Esophagus muscularis mucosa (tissue), 4 donors: Measurements from ENCODE around the gene PLP1. TPM values are rescaled to one million over a fixed set of nuclear protein-coding genes. Genes with fewer than 3 reads are reported as not detected.

Experiments used
- DNase-seq: peaks from one replicate; pipeline ENCODE4 v3.0.0-alpha.2; 2017; ENCODE audit errors: extremely low spot score
- H3K27ac ChIP-seq, 4 donors: fragments of 200-600 bp; sonication (generic); replicated peaks in 1 of 4; 1 replicate in 3 of 4; 2 replicates in 1 of 4; pipeline ENCODE4 v1.5.1; 2016 to 2019; ENCODE audit warnings: mild to moderate bottlenecking in 1 of 4
- H3K27me3 ChIP-seq, 4 donors: fragments of 200-600 bp; sonication (generic); one replicate each; pipeline versions ENCODE4 v1.5.1 to v1.6.0; 2016 to 2019
- H3K36me3 ChIP-seq, 4 donors: fragments of 200-600 bp; sonication (generic); one replicate each; pipeline ENCODE4 v1.5.1; 2016 to 2019
- H3K4me1 ChIP-seq, 4 donors: fragments of 200-600 bp; sonication (generic); one replicate each; pipeline ENCODE4 v1.5.1; 2016 to 2019
- H3K4me3 ChIP-seq, 4 donors: fragments of 200-600 bp; sonication (generic); 1 replicate in 2 of 4; 2 replicates in 2 of 4; pipeline ENCODE4 v1.5.1; 2016 to 2019; ENCODE audit warnings: mild to moderate bottlenecking in 4 of 4, moderate library complexity in 1 of 4
- H3K9me3 ChIP-seq, 4 donors: fragments of 200-600 bp; sonication (generic); 1 replicate in 3 of 4; 2 replicates in 1 of 4; pipeline ENCODE4 v1.5.1; 2016 to 2019
- EP300 ChIP-seq: sonication (generic); formaldehyde crosslinking; IDR thresholded peaks from one replicate; pipeline ENCODE4 v1.6.1; 2017; ENCODE audit warnings: antibody characterized with exemption
- POLR2A ChIP-seq: fragments of 450-650 bp; IDR thresholded peaks from one replicate; pipeline ENCODE4 v1.6.1; 2017; ENCODE audit warnings: antibody characterized with exemption, moderate library complexity, mild to moderate bottlenecking, low read depth
- POLR2AphosphoS5 ChIP-seq, 2 donors: sonication (generic); formaldehyde crosslinking; IDR thresholded peaks; one replicate each; pipeline ENCODE4 v1.6.1; 2017; ENCODE audit warnings: antibody characterized with exemption in 2 of 2
- WGBS: methylation state at CpG from one replicate; pipeline ENCODE4 v1.1.5; 2018; 5-methylcytosine and 5-hydroxymethylcytosine counted together
- intact Hi-C: fragments of 100-400 bp; cut with DNase I; formaldehyde crosslinking; loops from one replicate; pipeline ENCODE4 v1.15.1; 2023
- total RNA-seq, 4 donors: library from RNA; depleted of rRNA; stranded (reverse); fragments of >200 nt; gene quantifications; one replicate each; pipeline versions ENCODE4 v1.1.0 to v1.2.1, GENCODE V29; 2016
- TF ChIP-seq, protein P1 (sequence below), 3 experiments: fragments of 200-600 bp in 2 of 3; fragments of 450-650 bp in 1 of 3; sonication (generic) in 2 of 3; IDR thresholded peaks; one replicate each; pipeline ENCODE4 v1.5.1; 2017 to 2019; ENCODE audit warnings: antibody characterized with exemption in 3 of 3, mild to moderate bottlenecking in 2 of 3, moderate library complexity in 1 of 3

PLP1 gene
- total RNA-seq, 4 donors from 2014 or later, result 27.5 to 52.3 (median 37.8) TPM

DNA sequence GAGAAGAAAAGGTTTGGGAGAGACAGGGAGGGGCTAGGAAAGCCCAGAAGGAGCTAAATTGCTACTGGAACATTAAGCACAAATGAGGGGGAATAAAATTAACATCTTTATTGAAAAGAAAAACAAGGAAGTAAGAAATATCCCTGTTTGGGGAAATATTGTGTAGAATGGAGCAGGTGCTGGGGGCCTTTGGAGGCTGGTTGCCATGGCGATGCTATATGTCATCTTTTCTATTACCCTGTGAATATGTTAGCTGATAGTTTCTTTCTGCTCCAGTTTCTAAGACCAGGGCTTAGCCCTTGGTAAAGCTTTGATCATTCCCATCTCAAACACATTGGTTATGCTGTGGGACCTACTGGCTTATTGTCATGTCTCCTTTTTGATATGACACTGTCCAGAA, 37.2 kb upstream of the PLP1 start:
- Histone ChIP-seq H3K27me3 (peaks cover 0 to 13% (median 0%) of the 10 kb centered on the region in 4 donors), H3K4me1 (no peaks in the 10 kb centered on the region), H3K27ac (no peak overlapping the region), H3K36me3 (no peaks in the 10 kb centered on the region), H3K4me3 (no peak overlapping the region), H3K9me3 (no peaks in the 10 kb centered on the region)
- no peak for DNase-seq
- TF ChIP-seq, protein P1, sequence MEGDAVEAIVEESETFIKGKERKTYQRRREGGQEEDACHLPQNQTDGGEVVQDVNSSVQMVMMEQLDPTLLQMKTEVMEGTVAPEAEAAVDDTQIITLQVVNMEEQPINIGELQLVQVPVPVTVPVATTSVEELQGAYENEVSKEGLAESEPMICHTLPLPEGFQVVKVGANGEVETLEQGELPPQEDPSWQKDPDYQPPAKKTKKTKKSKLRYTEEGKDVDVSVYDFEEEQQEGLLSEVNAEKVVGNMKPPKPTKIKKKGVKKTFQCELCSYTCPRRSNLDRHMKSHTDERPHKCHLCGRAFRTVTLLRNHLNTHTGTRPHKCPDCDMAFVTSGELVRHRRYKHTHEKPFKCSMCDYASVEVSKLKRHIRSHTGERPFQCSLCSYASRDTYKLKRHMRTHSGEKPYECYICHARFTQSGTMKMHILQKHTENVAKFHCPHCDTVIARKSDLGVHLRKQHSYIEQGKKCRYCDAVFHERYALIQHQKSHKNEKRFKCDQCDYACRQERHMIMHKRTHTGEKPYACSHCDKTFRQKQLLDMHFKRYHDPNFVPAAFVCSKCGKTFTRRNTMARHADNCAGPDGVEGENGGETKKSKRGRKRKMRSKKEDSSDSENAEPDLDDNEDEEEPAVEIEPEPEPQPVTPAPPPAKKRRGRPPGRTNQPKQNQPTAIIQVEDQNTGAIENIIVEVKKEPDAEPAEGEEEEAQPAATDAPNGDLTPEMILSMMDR (IDR thresholded peaks at IDR 0.05), result no peak
- TF ChIP-seq EP300 (no peak), POLR2AphosphoS5 (IDR thresholded peaks at IDR 0.05) (no peak), POLR2A (no peak)
- intact Hi-C loops, result no loop called here
- WGBS, result 95% methylated on average over 1 of the region's 1 CpG

DNA sequence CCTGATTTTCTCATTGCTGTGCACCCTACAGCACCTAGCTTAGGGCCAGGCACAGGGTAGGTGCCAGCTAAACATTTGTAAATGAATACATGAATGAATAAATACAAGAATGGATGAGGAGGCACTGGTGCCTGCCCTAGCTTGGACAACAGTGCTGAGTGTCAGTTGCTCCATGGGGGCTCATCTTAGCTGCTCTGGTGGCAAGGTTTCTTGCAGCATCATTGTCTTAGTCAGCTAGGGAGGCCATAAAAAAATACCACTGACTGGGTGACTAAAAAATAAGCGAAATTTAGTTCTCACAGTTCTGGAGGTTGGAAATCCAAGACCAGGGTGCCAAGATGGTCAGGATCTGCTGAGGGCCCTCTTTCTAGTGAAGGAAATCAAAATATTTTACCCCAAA, 34.8 kb upstream of the PLP1 start:
- no peak for DNase-seq
- H3K9me3 ChIP-seq, result no peaks in the 10 kb centered on the region
- no peak overlapping the region for H3K4me3 ChIP-seq
- no peaks in the 10 kb centered on the region for H3K4me1 ChIP-seq
- no peaks in the 10 kb centered on the region for H3K36me3 ChIP-seq
- TF ChIP-seq, protein P1 (IDR thresholded peaks at IDR 0.05), result no peak
- TF ChIP-seq POLR2AphosphoS5 (IDR thresholded peaks at IDR 0.05) (no peak), POLR2A (no peak), EP300 (no peak)
- 53% methylated on average over 1 of the region's 1 CpG for WGBS
- intact Hi-C loops, result no loop called here
- peaks cover 0 to 18% (median 0%) of the 10 kb centered on the region in 4 donors for H3K27me3 ChIP-seq
- no peak overlapping the region for H3K27ac ChIP-seq

DNA sequence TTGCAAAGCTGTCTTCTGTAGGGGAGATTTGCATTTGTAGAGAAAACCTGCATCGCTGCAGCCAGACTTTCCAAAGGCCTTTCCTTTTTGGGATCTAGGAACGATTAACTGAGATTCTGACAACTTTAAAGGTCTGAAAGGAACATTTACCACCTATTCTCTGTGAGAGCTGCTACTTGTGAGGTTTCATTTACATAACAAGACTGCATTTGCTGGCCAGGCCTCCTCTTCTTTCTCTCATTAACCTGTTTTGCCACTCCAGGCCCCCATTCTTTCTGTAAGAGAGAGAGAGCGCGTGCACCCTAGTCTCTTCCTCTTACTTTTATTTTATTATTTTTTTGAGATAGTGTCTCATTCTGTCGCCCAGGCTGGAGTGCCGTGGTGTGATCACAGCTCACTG, 34.3 kb upstream of the PLP1 start:
- no peak for DNase-seq
- intact Hi-C loops, result no loop called here
- H3K27ac ChIP-seq, result no peak overlapping the region
- no peak for TF ChIP-seq POLR2A
- H3K4me1 ChIP-seq, result no peaks in the 10 kb centered on the region
- no peaks in the 10 kb centered on the region for H3K9me3 ChIP-seq
- peaks cover 0 to 18% (median 0%) of the 10 kb centered on the region in 4 donors for H3K27me3 ChIP-seq
- 45% methylated on average over 6 of the region's 6 CpGs for WGBS
- no peak overlapping the region for H3K4me3 ChIP-seq
- no peaks in the 10 kb centered on the region for H3K36me3 ChIP-seq

DNA sequence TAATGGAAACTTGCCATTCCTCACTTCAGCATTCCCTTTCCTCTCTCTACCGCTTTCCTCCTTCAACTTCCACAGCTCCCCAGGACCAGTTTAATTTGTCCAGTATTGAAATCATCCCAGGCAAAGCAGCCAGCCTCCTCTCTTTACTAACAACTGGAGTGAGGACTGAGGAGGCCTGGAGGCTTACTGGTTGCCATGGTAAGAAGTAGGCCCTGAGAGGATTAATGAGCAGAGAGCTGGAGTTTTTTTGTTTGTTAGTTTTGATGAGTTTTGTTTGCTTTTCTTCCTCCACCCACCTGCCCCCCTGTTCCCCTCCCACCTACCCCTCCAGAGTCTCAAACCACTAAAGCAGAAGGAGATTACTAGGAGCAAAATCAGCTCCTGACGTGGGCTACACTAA, 29.5 kb upstream of the PLP1 start:
- no peaks in the 10 kb centered on the region for H3K4me1 ChIP-seq
- H3K4me3 ChIP-seq, result no peak overlapping the region
- H3K27me3 ChIP-seq, result peaks cover 0 to 9% (median 0%) of the 10 kb centered on the region in 4 donors
- H3K36me3 ChIP-seq, result no peaks in the 10 kb centered on the region
- TF ChIP-seq POLR2AphosphoS5 (IDR thresholded peaks at IDR 0.05), result no peak
- TF ChIP-seq, protein P1 (IDR thresholded peaks at IDR 0.05), result no peak
- no peak for TF ChIP-seq POLR2A
- no peak for TF ChIP-seq EP300
- WGBS, result 86% methylated on average over 2 of the region's 2 CpGs
- no peak for DNase-seq
- intact Hi-C loops, result no loop called here
- H3K27ac ChIP-seq, result no peak overlapping the region
- H3K9me3 ChIP-seq, result no peaks in the 10 kb centered on the region

DNA sequence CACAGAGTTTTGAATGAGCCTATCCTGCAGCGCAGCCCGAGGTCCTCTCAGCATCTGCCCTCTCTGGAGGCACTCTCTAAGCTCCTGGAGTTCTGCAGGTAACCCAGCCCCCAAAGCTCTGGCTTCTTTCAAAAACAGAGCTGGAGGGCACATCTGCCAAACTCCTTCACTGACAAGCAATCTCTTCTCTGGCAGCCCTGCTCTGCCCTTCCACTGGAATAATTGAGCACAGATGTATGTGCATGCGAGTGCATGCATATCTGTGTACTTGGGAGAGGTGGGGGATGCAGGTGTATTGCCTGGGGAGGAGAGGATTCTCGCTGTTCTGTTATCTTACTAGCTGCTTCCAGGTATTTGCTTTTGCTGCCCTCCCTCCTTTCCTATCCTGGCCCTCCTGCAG, 22.2 kb upstream of the PLP1 start:
- Histone ChIP-seq H3K36me3 (no peaks in the 10 kb centered on the region), H3K4me3 (no peak overlapping the region), H3K27me3 (no peaks in the 10 kb centered on the region), H3K27ac (no peak overlapping the region), H3K4me1 (no peaks in the 10 kb centered on the region), H3K9me3 (peaks cover 0 to 13% (median 0%) of the 10 kb centered on the region in 4 donors)
- no peak for DNase-seq
- TF ChIP-seq POLR2A (no peak), EP300 (no peak), POLR2AphosphoS5 (IDR thresholded peaks at IDR 0.05) (no peak)
- WGBS, result 82% methylated on average over 4 of the region's 4 CpGs
- intact Hi-C loops, result no loop called here

DNA sequence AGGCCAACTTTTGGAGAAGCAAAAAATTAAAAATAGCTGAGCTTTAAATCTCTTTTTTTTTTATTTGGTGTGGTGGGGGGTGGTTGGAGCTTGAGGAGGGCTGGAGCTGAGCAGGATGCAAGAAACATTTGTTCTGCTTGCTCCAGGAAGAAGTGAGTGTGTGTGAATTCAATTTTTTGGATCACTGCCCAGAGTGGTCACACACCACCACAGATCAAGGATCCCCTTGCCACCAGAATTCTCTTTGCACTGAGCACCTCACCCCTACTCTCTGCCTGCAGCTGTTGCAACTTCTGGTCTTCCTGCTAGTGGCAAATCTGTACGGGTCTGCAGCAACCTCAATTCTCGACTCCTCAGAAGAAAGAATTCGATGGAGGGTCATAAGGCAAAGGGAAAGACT, 19.9 kb upstream of the PLP1 start:
- WGBS, result 84% methylated on average over 3 of the region's 3 CpGs
- H3K4me1 ChIP-seq, result no peaks in the 10 kb centered on the region
- no peak overlapping the region for H3K27ac ChIP-seq
- peaks cover 0 to 13% (median 0%) of the 10 kb centered on the region in 4 donors for H3K9me3 ChIP-seq
- DNase-seq, result no peak
- H3K36me3 ChIP-seq, result no peaks in the 10 kb centered on the region
- intact Hi-C loops, result no loop called here
- H3K4me3 ChIP-seq, result no peak overlapping the region
- no peak for TF ChIP-seq POLR2A
- no peak for TF ChIP-seq POLR2AphosphoS5 (IDR thresholded peaks at IDR 0.05)
- TF ChIP-seq EP300, result no peak
- TF ChIP-seq, protein P1 (IDR thresholded peaks at IDR 0.05), result no peak
- H3K27me3 ChIP-seq, result no peaks in the 10 kb centered on the region
